ENCODE results near the gene VCX2.
"Not testable (repeated sequence)": the region's sequence is repeated elsewhere in the genome, so short reads cannot be mapped to it uniquely, and the experiment has no call there.

VCX2 gene

DNA sequence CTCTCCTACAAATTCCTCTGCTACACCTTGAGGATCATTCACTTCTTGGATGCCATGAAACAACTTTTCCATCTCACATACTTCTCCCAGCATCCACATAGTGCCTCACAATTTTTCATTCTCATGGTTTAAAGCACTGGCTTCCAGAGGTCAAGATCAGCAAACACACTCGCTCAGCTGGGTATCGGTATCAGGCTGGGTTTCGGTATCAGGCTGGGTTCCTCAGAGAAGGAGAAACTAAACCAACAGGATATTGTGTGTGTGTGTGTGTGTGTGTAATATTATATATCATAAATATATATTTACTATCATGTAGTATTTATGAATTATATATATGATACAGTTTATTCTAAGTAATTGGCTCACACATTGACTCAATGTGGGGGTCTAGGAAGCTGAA is at the start of gene VCX2:
Gene VCX2 (minus strand): TSS at position 99 of the 400 bp plus-strand sequence. CDS start 624 bp downstream, outside the sequence.
- DNase-seq (ENCODE audit: extremely low read depth in 1 of 2, low read depth in 1 of 2), result not testable (repeated sequence)

DNA sequence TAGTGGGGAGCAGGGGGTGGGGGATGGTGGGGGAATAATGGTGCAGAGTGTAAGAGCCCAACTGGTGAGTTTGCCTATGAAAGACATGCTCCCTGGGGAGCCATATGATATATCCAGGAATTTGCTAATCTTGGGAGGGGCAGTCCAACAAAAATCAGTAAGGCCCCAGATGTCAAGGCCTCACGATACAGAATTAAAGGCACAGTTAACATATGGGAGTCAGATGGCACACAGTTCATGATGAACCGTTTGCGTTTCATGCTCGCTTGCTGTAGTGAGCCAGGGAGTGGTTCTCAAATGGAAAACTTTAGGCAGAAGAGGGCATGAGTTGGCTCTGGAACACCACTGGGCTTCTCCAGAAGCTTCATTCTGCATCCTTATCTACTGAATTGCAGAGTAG is 33.9 kb upstream of the VCX2 start:
- no peak for DNase-seq (ENCODE audit: extremely low read depth in 1 of 2, low read depth in 1 of 2)

DNA sequence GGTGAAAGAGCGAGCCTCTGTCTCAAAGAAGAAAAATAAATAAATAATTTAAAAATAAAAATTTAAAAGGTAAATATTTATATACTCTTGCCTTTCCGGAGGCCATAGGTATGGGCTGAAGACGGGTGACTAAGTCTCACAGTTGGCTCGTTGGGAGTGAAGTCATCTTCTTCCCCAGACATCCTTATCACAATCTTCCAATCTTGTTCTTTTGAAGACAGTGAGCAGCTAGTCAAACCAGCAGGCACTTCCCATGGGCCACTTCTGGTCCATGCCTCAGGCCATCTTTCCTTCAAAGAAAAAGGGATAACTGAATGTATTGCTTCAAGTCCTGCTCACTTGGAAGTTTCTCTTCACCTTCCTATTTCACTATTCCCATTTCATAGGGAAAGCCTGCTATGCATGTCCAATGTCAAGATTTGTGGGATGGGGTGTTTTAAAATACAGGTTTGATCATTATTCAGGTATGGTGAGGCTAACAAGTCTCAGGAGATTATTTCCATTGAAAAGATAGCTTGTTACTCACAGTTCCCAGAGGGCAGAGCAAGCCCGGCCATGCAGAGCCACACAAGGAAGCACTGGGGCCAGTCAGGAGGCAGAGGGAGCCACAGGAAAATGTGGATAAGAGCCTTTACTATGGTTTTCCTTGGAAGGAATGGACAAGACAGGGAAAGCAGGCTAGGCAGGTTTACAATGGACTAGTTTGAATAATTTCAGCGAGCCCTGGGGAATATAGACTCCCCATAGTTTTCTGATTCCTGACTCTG is 33.3 kb upstream of the VCX2 start:
- no peak for DNase-seq (ENCODE audit: extremely low read depth in 1 of 2, low read depth in 1 of 2)

DNA sequence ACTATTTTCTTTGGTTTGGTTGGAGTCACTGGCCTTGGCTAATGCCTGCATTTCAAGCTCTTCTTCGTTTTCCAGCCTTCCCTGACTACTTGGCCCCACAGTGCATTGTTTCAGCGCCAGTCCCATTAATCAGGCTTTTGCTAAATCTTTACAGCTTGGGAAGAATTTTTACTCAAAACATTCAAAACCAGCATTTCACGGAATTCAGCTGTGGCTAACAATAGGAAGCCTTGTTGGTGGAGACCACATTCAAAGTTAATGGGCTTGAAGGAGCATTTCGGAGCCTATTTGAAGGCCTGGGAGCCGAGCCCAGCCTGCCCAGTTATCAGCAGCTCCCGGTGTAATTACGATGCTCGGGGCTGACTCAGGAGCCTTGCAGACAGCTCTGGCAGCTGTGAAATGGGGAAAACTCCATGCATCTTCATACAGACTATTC is 30.8 kb upstream of the VCX2 start:
- no peak for DNase-seq (ENCODE audit: extremely low read depth in 1 of 2, low read depth in 1 of 2)

DNA sequence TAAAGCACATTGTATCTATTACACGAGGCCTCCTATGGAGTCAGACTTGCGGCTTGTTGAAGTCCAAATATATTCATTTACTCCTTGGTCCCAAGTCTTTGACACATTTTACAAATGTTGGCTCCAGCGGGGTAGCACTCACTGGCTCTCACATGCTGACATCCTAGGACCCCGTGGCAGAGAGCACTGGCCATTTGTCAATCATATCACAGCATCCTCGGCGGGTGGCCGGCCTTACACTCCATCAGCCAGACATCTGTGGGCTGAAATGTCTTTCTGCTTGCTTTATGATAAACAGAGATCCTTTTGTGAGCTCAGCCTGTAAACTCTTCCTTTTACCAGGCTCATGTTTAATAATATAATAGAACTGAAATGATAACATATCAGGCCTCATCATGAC is 25.7 kb upstream of the VCX2 start:
- no peak for DNase-seq (ENCODE audit: extremely low read depth in 1 of 2, low read depth in 1 of 2)

DNA sequence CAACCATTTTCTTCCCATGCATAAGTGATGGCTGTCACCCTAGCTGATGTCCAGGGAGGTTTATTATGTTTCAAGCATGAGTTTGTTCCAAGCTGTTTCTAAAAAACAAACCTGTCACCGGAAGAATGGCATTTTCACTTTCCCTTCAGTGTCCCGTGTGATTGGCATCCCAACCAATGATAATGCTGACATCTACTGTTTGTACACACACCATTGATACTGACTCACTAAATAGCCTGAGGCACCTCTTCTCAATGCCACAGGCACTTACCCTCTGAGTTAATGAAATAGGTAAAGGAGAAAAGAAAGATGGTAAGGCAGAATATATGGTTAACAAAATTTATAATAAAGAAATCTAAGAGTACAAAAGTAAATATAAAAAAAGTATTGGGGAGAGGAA is 23.1 kb upstream of the VCX2 start:
- no peak for DNase-seq (ENCODE audit: extremely low read depth in 1 of 2, low read depth in 1 of 2)

DNA sequence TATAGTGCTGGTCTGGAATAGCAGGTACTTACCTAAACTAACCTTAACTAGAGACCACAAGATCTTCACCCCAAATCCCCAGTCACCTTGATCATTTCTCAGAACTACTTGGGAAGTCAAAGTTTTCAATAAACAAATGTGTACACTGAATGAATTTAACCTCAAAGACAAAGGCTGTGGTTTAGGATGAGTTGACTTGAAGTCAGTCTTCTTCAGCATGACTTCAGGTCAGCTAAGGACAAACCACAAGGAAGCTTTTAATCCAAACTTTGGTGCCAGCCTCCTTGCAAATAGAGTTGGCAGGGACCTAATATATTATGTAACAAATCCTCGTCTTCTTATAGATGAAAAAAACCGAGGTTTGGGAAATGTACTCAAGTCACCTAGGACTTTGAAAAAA is 21.2 kb upstream of the VCX2 start:
- DNase-seq (ENCODE audit: extremely low read depth in 1 of 2, low read depth in 1 of 2), result no peak

DNA sequence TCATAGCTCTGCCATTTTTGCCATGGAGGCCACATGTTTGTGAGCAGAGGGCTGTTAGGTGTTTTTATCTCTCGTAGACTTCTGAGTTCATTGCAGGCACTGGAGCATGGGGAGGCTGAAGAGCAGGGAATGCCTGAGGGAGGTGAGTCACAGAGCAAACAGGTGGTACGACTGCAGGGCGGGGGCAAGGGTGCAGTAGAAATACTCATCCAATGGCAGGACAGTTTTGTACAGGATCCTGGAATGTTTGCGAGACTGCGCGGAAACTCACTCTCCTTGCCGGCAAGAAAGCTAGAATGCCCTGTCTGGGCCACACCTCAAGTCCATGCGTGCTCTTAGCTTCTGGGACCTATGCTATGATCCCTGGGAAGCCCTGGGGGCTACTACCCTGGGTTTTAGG is 20.0 kb upstream of the VCX2 start:
- DNase-seq (ENCODE audit: extremely low read depth in 1 of 2, low read depth in 1 of 2), result no peak

DNA sequence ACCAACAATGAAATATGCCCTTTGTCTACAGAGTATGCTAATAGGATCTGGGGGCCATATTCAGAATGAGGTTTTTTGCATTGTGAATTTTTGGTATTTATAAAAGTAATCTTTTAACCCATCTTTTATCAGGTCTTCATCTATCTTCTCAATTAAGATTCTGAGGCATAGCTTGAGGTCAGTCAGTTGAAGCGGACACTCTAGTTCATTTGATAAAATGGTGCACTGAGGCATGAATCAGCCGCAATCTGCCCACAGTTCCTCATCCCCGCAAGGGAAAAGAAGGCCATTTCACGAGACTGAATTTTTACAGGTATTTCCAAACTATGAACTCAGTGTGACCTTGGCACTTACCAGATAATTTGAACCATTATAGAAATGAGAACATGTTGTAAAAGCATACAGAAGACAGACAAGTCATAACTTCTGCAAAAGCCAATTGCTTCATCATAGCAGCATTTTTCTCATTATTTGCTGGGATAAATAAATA is 19.3 kb upstream of the VCX2 start:
- DNase-seq (ENCODE audit: extremely low read depth in 1 of 2, low read depth in 1 of 2), result no peak

DNA sequence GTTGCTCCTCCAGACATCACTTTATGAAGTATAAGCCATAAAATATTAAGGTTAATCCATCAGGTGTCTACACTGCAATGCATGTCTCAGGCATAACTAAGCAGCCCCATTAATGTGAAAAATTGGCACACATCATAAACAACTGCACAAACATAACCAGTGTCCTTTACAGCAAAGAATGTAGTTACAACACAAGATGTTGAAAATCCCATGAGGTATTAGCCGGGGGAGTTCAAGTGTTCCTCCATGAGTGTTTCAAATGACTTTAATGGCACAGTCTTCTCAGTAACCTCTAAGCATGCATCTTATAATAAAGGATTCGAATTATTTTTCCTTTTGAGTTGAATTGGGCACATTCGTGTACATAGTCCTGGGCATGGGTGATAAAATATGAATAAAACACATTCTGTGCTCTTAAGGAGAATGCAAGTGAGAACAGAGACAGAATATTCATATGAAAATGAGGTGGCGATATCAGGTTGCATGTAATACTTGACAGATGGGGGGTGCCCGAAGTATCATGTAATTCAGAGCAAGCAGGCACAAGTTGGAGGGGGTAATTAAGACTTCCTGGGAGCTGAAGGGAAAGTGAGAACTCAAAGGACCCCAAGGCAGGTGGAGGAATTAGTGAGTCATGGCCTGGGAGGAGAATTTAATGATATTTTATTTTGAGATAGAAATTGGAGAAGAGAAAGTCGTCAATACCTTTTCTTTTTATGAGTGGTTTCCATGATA is 18.2 kb upstream of the VCX2 start:
- DNase-seq (ENCODE audit: extremely low read depth in 1 of 2, low read depth in 1 of 2), result no peak

DNA sequence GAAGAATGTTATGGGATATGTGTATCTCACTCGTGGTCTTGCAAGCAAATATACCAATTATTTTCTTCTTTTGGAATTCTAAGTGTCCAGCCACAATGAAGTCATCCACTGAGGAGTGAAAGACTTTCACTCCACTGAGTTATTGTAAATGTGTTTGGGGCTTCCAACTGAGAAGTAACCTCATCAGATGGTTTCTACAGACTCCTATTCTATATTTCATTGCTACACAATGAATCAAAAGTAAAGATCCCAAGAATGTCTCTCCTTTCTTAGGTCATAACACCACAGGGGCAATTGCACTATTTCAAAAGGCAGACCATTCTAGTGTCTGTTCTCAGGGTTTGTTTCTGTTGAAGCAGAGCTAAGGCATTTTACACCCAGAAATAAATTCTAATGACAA is 12.3 kb upstream of the VCX2 start:
- DNase-seq (ENCODE audit: extremely low read depth in 1 of 2, low read depth in 1 of 2), result no peak

DNA sequence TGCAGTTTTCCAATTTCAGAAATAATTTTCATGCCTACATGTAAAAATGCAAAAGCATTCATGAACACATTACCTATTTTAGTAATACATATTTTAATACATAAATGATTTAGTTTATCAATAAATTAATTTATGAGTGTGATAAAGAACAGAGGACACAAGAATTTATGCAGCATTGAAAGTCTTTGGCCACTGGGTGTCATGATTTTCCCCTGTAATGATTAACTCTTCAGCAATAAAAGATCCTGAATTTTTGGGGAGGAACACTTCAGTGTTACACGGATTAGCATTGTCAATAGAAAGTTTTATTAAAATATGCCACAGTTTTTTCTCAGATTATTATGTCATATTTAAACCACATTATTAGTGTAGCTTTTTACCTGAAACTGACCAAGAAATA is 8.6 kb upstream of the VCX2 start:
- no peak for DNase-seq (ENCODE audit: extremely low read depth in 1 of 2, low read depth in 1 of 2)

DNA sequence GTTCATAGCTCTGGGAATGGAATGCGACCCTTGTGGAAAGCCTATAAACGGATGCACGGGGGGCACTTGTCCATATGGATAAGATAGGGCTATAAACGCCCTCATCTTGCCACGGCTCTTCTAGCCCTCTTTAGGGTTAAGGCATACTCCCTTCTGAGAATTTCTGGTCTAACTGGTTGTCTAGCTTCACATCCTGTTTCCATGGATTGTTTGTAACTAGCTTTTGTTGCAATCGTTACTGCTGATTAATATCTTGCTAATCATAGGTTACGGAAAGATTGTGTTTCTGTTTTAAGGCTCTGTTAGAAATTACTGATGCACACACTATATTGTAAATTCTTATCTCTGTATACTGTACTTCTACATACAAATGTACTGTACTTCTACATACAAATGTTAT is 17.1 kb downstream of the VCX2 start:
- not testable (repeated sequence) for DNase-seq (ENCODE audit: extremely low read depth in 1 of 2, low read depth in 1 of 2)

DNA sequence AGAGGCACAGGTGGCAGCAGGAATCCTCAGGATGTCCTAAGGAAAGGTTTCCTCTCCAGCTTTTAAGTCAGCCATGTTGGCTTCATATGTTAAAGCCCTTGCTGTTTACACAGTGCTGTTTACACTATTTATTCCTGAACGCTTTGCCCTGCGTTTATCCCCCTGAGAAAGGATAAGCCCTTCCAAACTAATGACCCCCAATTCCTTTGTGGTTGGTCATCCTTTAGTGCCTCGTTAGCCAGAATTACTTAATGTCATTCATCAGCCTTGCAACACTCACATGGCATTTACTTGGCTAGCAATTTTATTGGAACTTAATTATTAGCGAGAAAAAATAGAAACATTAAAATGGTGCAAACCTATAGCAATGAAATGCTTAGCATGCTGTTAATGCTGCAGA is 23.8 kb downstream of the VCX2 start:
- no peak for DNase-seq (ENCODE audit: extremely low read depth in 1 of 2, low read depth in 1 of 2)

DNA sequence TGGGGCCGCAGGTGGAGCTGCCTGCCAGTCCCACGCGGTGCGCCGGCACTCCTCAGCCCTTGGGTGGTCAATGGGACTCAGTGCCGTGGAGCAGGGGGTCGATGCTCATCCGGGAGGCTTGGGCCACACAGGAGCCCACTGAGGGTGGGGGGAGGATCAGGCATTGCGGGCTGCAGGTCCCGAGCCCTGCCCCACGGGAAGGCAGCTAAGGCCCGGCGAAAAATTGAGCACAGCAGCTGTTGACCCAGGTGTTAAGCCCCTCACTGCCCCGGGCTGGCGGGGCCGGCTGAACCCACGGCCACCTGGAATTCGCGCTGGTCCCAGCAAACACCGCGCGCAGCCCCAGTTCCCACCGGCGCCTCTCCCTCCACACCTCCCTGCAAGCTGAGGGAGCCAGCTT is 26.1 kb downstream of the VCX2 start:
- DNase-seq (ENCODE audit: extremely low read depth in 1 of 2, low read depth in 1 of 2), result no peak

DNA sequence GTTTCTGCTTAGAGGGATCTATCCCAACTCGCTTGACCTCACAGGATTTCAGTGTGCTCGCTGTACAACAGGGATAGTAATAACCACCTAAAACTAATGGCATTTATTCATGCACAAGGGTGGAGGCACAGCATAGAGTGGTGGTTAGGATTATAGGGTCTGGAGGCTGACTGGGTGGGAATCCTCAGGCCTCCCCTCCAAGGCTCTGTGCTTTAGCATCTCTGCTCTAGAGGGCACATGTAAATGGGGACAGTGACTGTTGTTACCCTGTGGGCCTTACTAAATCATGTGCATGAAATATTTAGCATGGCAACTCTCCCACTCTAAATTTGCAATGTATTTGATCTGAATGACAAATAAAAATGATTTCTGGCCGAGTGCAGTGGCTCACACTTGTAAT is 29.2 kb downstream of the VCX2 start:
- DNase-seq (ENCODE audit: extremely low read depth in 1 of 2, low read depth in 1 of 2), result no peak

DNA sequence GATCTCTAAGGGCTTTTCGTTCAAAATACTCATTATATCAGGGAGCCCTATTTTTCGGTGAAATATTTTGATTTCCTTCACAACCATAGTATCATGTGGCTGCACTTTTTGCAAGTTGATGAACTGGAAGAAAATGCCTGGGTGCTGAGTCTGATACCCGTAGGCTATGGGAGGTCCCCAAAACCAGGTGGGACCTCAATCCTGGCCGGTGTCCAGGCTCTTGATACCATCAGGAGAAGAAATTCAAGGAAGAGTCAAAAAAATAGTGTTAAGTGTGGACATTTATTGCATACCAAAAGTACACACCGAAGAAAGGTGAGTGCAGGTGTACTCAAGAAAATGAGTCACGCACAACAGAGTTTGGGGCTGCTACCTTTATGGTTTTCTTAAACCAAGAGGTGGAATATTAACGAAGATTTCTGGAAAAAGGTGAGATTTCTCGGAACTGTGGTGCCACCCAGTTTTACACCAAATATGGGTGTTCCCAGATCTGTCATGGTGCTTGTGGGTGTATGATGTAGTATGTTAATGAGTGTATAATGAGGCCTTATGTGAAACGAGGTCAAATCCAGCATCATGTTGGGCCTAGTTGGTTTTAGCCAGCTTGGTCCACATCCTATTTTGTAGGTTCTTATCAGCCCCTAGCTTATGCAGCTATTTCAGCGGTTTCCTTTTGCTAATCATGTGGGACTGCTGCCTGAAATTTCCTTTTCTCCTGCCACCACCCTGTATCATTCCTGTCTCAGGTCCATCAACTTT is 29.9 kb downstream of the VCX2 start:
- DNase-seq (ENCODE audit: extremely low read depth in 1 of 2, low read depth in 1 of 2), result no peak

DNA sequence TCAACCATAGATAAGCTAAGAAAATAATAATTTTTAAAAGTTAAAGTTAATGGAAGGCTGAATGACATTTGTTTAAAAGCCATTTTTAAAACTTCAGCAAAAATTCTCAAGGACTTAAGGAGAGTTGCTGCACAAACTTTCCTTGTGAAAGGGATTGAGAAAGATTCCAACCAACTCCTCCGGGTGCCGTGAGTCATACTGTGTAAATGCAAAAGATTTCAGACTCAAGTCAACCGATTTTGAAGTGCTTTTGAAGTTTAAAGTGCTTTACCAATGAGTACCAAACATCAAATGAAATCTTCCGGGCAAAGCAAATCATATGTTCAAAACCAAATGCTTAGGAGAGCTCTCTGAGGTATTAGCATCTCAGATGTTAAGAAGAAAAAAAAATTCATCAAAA is 31.4 kb downstream of the VCX2 start:
- DNase-seq (ENCODE audit: extremely low read depth in 1 of 2, low read depth in 1 of 2), result no peak

DNA sequence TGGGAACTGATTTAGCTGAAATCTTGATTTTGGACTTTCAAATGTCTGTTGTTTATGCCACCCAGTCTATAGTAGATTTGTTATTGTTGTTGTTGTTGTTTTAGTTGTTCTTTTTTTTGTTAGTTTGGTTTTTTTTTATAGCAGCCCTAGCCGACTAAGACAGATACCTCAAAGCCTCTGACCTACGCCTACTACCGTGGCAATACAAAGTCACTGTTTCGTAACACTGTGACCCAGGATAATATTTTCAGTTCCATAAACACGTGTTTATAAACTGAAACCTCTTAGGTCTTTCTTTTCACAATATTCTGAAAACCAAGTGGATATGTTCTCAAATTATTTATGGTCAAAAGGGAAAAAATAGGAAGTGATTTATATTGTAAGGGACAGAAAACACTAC is 32.8 kb downstream of the VCX2 start:
- DNase-seq (ENCODE audit: extremely low read depth in 1 of 2, low read depth in 1 of 2), result no peak

DNA sequence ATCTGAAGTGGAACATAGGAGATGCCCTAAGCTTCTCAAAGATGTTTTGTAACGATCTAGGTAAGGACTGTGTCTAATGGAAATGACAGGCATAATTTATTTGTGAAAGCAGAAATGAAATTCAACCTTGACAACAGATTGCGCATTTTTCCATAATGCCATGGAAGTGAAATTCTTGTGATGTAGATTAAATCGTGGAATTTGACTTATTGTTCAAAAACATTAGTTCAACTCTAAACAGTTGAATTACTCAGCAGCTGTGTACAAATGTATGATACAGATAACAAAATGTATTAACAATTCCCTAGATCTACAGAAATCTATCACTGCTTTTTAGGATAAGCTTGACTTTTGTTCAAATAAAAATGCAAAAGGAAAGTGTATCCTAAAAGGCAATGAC is 44.4 kb downstream of the VCX2 start:
- no peak for DNase-seq (ENCODE audit: extremely low read depth in 1 of 2, low read depth in 1 of 2)

DNA sequence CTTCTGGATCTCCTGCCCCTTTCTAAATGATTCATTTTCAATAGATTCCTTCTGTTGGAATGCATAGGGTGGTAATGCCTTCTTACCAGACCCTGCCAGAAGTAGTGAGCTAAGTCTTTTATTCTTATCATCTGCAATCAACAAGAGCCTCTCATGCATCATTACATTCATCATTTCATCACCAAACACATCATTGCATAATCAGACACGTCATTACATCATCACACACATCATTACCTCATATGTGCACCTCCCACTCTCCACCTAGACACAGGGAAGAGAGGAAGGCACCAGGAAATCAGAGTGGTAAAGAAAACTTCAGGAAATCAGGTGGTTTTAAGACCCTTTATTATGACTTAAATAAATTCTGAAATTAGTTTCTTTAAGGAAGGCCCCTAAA is 45.0 kb downstream of the VCX2 start:
- DNase-seq (ENCODE audit: extremely low read depth in 1 of 2, low read depth in 1 of 2), result no peak

DNA sequence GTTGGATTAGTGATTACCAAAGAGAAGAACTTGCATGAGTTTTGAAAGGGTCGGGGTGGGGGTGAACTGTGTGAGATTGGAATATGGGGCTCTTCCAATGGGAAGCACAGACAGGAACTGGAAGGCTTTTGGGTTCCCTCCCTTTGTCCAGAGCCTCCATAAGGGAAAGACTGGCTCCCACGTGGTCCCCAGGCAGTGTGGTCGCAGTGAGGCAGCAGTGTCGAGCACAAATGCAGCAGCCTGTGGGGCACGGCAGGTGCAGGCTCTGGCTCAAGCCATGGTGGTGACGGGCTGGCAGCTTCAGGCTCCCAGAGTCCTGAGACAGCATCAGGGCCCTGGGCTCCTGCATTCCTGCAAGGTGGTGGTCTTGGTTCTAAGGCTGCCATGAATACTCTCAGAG is 45.5 kb downstream of the VCX2 start:
- DNase-seq (ENCODE audit: extremely low read depth in 1 of 2, low read depth in 1 of 2), result no peak

All from stimulated activated CD8-positive, alpha-beta memory T cell treated with anti-CD3 and anti-CD28 coated beads, Interleukin-7, amount 100 ng/mL, for 48 hours (primary cell).